Smooth muscle cell (in vitro differentiated cells): ENCODE results near the gene DCHS1. TPM values are rescaled to one million over a fixed set of nuclear protein-coding genes. Genes with fewer than 3 reads are reported as not detected.
A peak's percentile ranks its signal among the peaks of the same experiment; 100 is the strongest.
"Not testable (repeated sequence)": the region's sequence is repeated elsewhere in the genome, so short reads cannot be mapped to it uniquely, and the experiment has no call there.

Experiments used
- DNase-seq: peaks from one replicate; lab custom pipeline; 2025; ENCODE audit not compliant: unreplicated experiment; lab: John Stamatoyannopoulos, UW
- H2AFZ ChIP-seq: fragments of 200-600 bp; sonication (generic); 2 replicates; pipeline ENCODE4 v1.6.0; 2016; ENCODE audit warnings: antibody characterized with exemption, low read depth, mild to moderate bottlenecking
- H3F3A ChIP-seq: fragments of 200-600 bp; sonication (generic); 2 replicates; pipeline ENCODE4 v1.6.0; 2017; ENCODE audit warnings: antibody characterized with exemption, low read depth
- H3K27ac ChIP-seq: fragments of 200-600 bp; sonication (generic); 2 replicates; pipeline ENCODE4 v1.5.1; 2016; ENCODE audit warnings: low read depth, mild to moderate bottlenecking
- H3K27me3 ChIP-seq: fragments of 200-600 bp; sonication (generic); 2 replicates; pipeline ENCODE4 v1.6.1; 2016; ENCODE audit warnings: low read depth, mild to moderate bottlenecking
- H3K36me3 ChIP-seq: fragments of 200-600 bp; sonication (generic); 2 replicates; pipeline ENCODE4 v1.5.1; 2016; ENCODE audit warnings: low read depth
- H3K4me1 ChIP-seq: fragments of 200-600 bp; sonication (generic); 2 replicates; pipeline ENCODE4 v1.5.1; 2016; ENCODE audit warnings: low read depth
- H3K4me2 ChIP-seq: fragments of 200-600 bp; sonication (generic); 2 replicates; pipeline ENCODE4 v1.6.0; 2016; ENCODE audit warnings: mild to moderate bottlenecking
- H3K4me3 ChIP-seq: fragments of 200-600 bp; sonication (generic); 2 replicates; pipeline ENCODE4 v1.5.1; 2016; ENCODE audit warnings: mild to moderate bottlenecking
- H3K79me2 ChIP-seq: fragments of 200-600 bp; sonication (generic); 2 replicates; pipeline ENCODE4 v1.6.0; 2016; ENCODE audit warnings: low read depth, mild to moderate bottlenecking
- H3K9ac ChIP-seq: fragments of 200-600 bp; sonication (generic); 2 replicates; pipeline ENCODE4 v1.6.0; 2016; ENCODE audit warnings: low read depth
- H3K9me3 ChIP-seq: fragments of 200-600 bp; sonication (generic); replicated peaks from 2 replicates; pipeline ENCODE4 v1.5.1; 2016; ENCODE audit warnings: low read depth
- H4K20me1 ChIP-seq: fragments of 200-600 bp; sonication (generic); 2 replicates; pipeline ENCODE4 v1.6.0; 2016; ENCODE audit warnings: low read depth
- CTCF ChIP-seq: fragments of 200-600 bp; sonication (generic); IDR thresholded peaks from 2 replicates; pipeline ENCODE4 v1.5.1; 2017; ENCODE audit warnings: borderline replicate concordance, mild to moderate bottlenecking, antibody characterized with exemption; ENCODE audit not compliant: insufficient read depth, poor library complexity, severe bottlenecking
- WGBS: methylation state at CpG from one replicate; pipeline ENCODE4 v1.1.7; 2016; ENCODE audit warnings: low lambda C conversion rate; 5-methylcytosine and 5-hydroxymethylcytosine counted together
- polyA plus RNA-seq: library from polyadenylated mRNA; unstranded; fragments of >200 nt; fragmentation: Nextera tagmentation; extraction: Ambion mirVana; gene quantifications from 2 replicates; pipeline ENCODE4 v1.2.1, GENCODE V29; 2016
- total RNA-seq: library from RNA; depleted of rRNA; stranded (reverse); fragments of >200 nt; gene quantifications from 2 replicates; pipeline ENCODE4 v1.2.3, GENCODE V29; 2014

DCHS1 gene
- total and polyA plus RNA-seq, 2 experiments from 2014 or later = 24.5 to 34.2 TPM

- Histone ChIP-seq H3K4me3 (no peak overlapping the region), H3K79me2 (no peaks in the 10 kb centered on the region), H3F3A (no peaks in the 10 kb centered on the region), H3K27me3 (no peaks in the 10 kb centered on the region), H3K9ac (no peak overlapping the region), H4K20me1 (no peaks in the 10 kb centered on the region), H3K36me3 (no peaks in the 10 kb centered on the region), H3K4me2 (no peak overlapping the region), H3K4me1 (no peaks in the 10 kb centered on the region), H2AFZ (no peak overlapping the region), H3K9me3 (no peaks in the 10 kb centered on the region), H3K27ac (no peak overlapping the region)
- 56% methylated on average over 4 of the region's 4 CpGs for whole genome bisulfite sequencing
- no peak for DNase-seq
- no peak for TF ChIP-seq CTCF
Observed at GRCh38 chr11:6687876-6688275, 32.3 kb upstream of the DCHS1 start.

- Histone ChIP-seq H3F3A (no peaks in the 10 kb centered on the region), H3K9ac (no peak overlapping the region), H3K27me3 (no peaks in the 10 kb centered on the region), H3K79me2 (peaks cover 18% of the 10 kb centered on the region), H3K4me2 (no peak overlapping the region), H2AFZ (no peak overlapping the region), H3K4me1 (peaks cover 7% of the 10 kb centered on the region), H3K27ac (no peak overlapping the region), H4K20me1 (peaks cover 10% of the 10 kb centered on the region), H3K9me3 (no peaks in the 10 kb centered on the region), H3K36me3 (no peaks in the 10 kb centered on the region), H3K4me3 (no peak overlapping the region)
- DNase-seq = no peak
- TF ChIP-seq CTCF = no peak
Observed at GRCh38 chr11:6686006-6686405, 30.4 kb upstream of the DCHS1 start.

- not testable (repeated sequence) for H3K4me1 ChIP-seq, H3K9ac ChIP-seq, H3K27ac ChIP-seq, DNase-seq, H3F3A ChIP-seq, H3K9me3 ChIP-seq, H3K36me3 ChIP-seq, H3K27me3 ChIP-seq
- Histone ChIP-seq H2AFZ (peak overlapping the region; percentile 44), H4K20me1 (peaks cover 20% of the 10 kb centered on the region), H3K4me2 (peak overlapping the region; percentile 82), H3K4me3 (peak overlapping the region; percentile 77), H3K79me2 (peaks cover 24% of the 10 kb centered on the region)
- WGBS = 93% methylated on average over 14 of the region's 14 CpGs
Observed at GRCh38 chr11:6684068-6684467, 28.5 kb upstream of the DCHS1 start.

- Histone ChIP-seq H3K27ac (peak within 1 kb of the TSS; percentile 58), H3K4me1 (peaks cover 7% of the 10 kb centered on the region), H3K4me3 (peak within 1 kb of the TSS; percentile 77), H3K9me3 (no peaks in the 10 kb centered on the region), H3K79me2 (peaks cover 24% of the 10 kb centered on the region), H4K20me1 (peaks cover 20% of the 10 kb centered on the region), H3K9ac (peak within 1 kb of the TSS; percentile 50), H3K36me3 (no peaks in the 10 kb centered on the region), H2AFZ (peak within 1 kb of the TSS; percentile 68), H3K27me3 (no peaks in the 10 kb centered on the region), H3K4me2 (peak within 1 kb of the TSS; percentile 95), H3F3A (peaks cover 3% of the 10 kb centered on the region)
- DNase-seq = peak; percentile 93
- peak; percentile 74 for TF ChIP-seq CTCF
- 2% methylated on average over 68 of the region's 70 CpGs for WGBS
Observed at GRCh38 chr11:6682936-6683861, 27.6 kb upstream of the DCHS1 start, which contains the start of gene MRPL17. MRPL17 (minus strand) TSS chr11:6683340; CDS start chr11:6683296, 44 bp downstream.
